GM21528 (cell line): ENCODE results near the gene LRP6.

ENCODE experiments used
- ATAC-seq: cut with Tn5 transposase; IDR thresholded peaks from one replicate; pipeline ENCODE4 v1.9.1; 2021; ENCODE audit warnings: mild to moderate bottlenecking, moderate library complexity; ENCODE audit not compliant: unreplicated experiment, low FRiP score

The LRP6 gene

GRCh38 chr12:12087693-12088034 is 179.2 kb downstream of the LRP6 start:
- ATAC-seq, result no peak

GRCh38 chr12:12086973-12087692 is 179.7 kb downstream of the LRP6 start:
- ATAC-seq, result no peak

- ATAC-seq, result no peak
Observed at GRCh38 chr12:12086362-12086761, 180.5 kb downstream of the LRP6 start.

GRCh38 chr12:12083688-12084087 is 183.2 kb downstream of the LRP6 start:
- no peak for ATAC-seq

GRCh38 chr12:12081836-12082497 is 184.9 kb downstream of the LRP6 start:
- no peak for ATAC-seq

GRCh38 chr12:12079291-12079690 is 187.6 kb downstream of the LRP6 start:
- ATAC-seq, result no peak

GRCh38 chr12:12072064-12072760 is 194.6 kb downstream of the LRP6 start:
- ATAC-seq, result no peak

GRCh38 chr12:12070674-12071656 is 195.9 kb downstream of the LRP6 start, which contains the start of gene BCL2L14:
Gene BCL2L14 (plus strand): TSS chr12:12070939. CDS start chr12:12079306, 8,367 bp downstream.
- ATAC-seq, result peak; percentile 52

GRCh38 chr12:12069821-12070548 is 196.9 kb downstream of the LRP6 start:
- ATAC-seq, result no peak

GRCh38 chr12:12068751-12069150 is 198.1 kb downstream of the LRP6 start:
- no peak for ATAC-seq
